ENCODE measurements around the gene BTBD7.

The BTBD7 gene

GRCh38 chr14:93330609-93331000 is 2.2 kb downstream of the BTBD7 start:
- no peak for DNase-seq (ENCODE audit: low read depth)

DNA sequence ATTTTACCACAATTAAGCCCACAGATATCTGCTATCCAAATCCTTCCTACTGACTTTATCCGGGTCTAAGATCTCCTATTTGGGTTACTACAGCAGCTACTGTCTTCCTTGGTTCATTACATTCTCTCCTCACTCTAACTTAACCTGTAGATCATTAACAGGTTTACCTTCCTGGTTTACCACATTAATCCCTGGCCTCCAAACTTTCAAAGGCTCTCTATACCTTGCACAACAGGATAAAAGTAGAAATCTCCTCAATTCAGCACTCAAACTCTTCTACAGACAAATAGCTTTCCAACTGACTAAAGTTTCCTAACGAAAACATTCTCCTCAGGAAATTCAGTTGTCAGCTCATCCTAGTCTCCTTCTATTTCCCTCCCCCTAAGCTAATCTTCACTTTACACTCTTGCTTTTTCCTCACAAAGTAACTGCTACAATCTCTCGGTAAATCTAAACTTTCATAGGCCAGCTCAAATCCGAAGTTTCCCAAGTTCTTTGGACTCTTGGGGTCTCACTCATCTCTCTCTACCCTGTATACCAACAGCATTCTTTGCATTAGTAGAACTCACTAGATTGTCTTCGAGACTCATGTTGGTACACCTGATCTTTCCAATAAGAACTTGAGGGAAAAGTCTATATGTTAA is 2.7 kb downstream of the BTBD7 start:
- no peak for DNase-seq (ENCODE audit: low read depth)

- no peak for DNase-seq (ENCODE audit: low read depth)
Observed at GRCh38 chr14:93328546-93328945, 4.3 kb downstream of the BTBD7 start.

DNA sequence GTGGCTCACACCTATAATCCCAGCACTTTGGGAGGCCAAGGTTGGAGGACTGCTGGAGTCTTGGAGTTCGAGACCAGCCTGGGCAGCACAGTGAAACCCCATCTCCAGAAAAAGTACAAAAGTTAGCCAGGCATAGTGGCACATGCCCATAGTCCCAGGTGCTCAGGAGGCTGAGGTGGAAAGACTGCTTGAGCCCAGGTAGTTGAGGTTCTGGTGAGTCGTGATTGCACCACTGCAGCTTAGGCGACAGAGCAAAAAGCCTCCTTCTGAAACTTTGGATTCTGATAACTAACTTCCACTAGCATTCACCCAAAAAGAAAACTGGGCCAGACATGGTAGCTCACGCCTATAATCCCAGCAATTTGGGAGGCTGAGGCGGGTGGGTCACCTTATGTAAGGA is 6.6 kb downstream of the BTBD7 start:
- no peak for DNase-seq (ENCODE audit: low read depth)

GRCh38 chr14:93323600-93324174 is 9.1 kb downstream of the BTBD7 start:
- no peak for DNase-seq (ENCODE audit: low read depth)

GRCh38 chr14:93322929-93323599 is 9.8 kb downstream of the BTBD7 start:
- DNase-seq (ENCODE audit: low read depth), result no peak

DNA sequence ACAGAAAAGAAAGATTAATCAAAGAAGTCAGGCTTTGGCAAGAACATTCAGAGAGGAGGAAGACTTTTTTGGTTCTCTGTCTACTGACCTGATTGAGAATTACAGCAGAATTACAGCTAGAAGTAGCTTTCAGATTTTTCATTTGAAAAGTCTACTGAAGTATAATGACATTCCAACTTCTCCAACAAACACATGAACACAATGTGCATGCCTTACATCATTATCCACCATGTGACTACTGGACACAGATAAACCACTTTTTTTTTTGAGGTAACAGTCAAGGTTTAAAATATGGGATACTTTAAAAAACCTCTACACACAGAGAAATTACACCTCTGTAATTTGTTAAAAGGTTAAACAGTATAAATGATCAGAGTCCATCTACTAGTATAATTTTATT is 12.3 kb downstream of the BTBD7 start:
- no peak for DNase-seq (ENCODE audit: low read depth)

GRCh38 chr14:93319958-93320357 is 12.9 kb downstream of the BTBD7 start:
- no peak for DNase-seq (ENCODE audit: low read depth)

GRCh38 chr14:93319494-93319893 is 13.3 kb downstream of the BTBD7 start:
- DNase-seq (ENCODE audit: low read depth), result no peak

DNA sequence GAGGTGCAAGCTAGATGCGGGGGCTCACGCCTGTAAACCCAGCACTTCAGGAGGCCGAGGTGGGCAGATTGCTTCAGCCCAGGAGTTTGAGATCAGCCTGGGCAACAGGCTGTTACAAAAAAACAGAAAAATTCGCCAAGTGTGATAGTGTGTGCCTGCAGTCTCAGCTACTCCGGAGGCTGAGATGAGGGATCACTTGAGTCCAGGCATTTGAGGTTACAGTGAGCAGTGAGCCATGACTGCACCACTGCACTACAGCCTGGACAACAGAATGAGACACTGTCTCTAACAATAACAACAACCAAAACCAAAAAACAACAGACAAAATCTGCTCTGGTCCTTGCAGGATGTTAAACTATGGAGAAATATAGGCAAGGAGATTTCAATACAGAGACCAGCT is 13.9 kb downstream of the BTBD7 start:
- no peak for DNase-seq (ENCODE audit: low read depth)

- DNase-seq (ENCODE audit: low read depth), result no peak
Observed at GRCh38 chr14:93317875-93318807, 14.7 kb downstream of the BTBD7 start.

GRCh38 chr14:93317210-93317874 is 15.5 kb downstream of the BTBD7 start:
- no peak for DNase-seq (ENCODE audit: low read depth)

DNA sequence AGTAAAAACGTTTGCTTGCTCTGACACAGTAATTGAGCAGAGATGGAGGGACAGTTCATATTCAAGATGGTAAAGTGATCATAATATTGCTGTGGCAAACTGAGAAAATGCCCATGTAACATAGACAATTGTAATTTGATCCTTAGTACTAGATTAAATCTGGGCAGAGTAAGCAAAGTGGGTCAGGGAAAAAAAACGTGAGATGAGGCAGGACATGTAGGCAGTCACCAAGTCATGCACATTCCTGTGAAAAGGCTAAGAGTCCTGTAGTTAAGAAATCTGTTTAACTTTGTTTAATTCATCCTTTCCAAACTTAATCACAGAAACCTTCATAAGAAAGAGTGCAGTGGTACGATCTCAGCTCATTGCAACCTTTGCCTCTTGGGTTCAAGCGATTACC is 16.1 kb downstream of the BTBD7 start:
- DNase-seq (ENCODE audit: low read depth), result no peak

DNA sequence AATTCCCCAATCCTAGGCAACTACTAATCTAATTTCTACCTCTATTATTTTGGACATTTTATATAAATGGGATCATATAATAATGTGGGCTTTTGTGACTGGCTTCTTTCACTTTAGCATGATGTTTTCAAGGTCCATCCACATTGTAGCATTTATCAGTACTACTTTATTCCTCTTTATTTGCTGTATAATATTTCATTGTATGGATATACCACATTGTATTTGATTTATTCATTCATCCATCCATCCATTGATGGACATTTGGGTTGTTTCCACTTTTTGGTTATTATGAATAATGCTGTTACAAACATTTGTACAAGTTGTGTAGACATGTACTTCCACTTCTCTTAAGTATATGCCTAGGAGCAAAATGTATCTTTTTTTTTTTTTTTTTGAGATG is 17.3 kb downstream of the BTBD7 start:
- DNase-seq (ENCODE audit: low read depth), result no peak

DNA sequence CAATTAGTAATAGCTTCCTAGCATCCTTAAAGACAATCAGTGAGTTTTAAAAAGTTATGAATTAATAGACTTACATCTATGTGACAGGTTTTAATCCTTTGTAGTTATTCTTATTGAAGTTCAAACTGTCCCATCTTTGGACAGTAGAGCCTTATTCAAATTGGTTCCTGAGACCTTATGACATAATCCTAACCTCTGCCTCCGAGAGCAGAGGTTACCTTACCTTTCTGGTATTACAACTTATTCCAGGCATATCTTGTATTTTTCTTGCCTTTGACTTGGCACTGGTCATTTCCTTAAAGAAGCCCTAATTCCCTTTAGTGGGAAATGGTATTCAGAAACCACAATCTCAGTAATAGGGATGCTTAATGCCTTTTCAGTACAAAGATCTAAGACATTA is 21.8 kb downstream of the BTBD7 start:
- no peak for DNase-seq (ENCODE audit: low read depth)

DNA sequence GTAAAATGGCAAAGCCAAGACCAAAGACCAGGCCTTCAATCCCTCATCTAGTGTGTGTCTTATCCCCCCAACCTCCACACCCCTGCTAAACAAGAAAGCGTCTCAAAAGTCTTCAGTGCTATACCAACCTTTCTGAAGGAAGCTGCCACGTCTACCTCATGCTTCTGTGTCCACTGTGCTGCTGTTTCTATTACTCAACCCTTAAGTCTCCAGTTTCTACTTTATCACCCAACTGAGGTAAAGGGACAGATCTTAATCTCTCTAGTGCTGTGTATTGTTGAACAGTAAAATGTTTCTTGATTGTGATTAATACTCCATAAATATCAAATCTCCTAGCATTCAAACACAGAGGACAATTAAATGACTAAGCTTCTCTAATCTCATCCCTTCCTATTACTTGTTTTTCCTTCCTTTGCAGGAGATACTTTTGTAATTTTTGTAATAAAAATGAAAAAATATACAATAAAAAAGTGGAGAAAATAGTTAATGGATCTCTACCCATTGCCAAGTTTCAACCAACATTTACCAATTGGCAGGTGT is 23.3 kb downstream of the BTBD7 start:
- no peak for DNase-seq (ENCODE audit: low read depth)

GRCh38 chr14:93308686-93309345 is 24.0 kb downstream of the BTBD7 start:
- DNase-seq (ENCODE audit: low read depth), result no peak

DNA sequence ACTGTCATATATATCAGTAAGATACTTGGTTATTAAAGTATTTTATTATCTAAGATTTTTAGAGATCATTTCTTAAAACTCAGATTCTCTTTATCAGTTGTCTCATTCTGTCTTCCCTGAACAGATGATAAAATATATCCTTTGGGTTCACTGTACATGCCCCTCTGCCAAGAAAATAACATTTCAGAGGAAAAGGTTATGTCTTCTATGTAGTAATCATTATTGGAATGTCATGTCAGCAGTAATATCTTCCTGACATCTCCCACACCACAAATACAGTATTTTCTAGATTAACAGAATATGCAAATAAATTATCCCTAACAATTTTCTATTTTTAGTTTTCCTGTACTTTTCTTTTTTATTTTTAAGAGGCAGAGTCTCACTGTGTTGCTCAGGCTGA is 26.0 kb downstream of the BTBD7 start:
- no peak for DNase-seq (ENCODE audit: low read depth)

DNA sequence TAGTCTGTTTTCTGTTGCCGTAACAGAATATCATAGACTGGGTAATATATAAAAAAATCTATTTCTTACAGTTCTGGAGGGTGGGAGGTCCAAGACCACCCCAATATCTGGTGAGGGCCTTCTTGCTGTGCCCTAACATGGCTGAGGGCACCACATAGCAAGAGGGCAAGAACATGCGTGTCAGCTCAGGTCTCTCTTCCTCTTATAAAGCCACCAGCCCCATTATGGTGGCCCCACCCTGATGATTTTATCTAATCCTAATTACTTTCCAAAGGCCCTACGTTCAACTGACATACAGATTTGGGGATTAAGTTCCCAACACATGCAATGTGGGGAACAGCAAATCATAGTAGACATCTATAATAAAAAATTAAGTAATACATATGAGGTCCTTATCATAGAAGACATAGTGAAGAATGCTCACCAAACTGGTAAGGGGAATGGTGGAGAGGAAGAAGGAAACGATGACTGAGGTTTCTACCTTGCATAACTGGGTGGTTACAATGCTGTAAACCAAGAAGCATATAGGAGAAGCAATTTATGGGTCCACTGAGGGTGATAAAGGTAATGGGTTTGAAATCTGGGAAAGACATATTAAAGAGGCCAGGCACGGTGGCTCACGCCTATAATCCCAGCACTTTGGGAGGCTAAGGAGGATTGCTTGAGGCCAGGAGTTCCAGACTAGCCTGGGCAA is 27.0 kb downstream of the BTBD7 start:
- DNase-seq (ENCODE audit: low read depth), result no peak

DNA sequence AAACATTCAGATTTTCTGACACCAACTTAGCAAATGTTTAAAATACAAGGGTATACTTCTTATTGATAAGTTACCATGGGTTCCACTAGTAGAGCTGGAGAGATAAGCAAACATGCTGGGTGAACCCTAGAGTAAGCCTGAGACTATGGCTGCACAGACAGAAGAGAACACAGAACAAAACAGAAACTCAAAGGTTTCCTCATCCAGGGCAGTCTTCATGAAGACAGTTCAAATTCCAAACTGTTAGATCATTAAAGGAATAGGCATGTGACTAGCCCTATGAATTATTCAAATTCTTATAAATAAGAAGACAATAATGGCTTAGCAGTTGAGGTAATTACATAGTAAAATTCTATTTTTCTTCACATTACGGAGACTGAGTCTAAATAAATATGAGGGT is 28.1 kb downstream of the BTBD7 start:
- no peak for DNase-seq (ENCODE audit: low read depth)

DNA sequence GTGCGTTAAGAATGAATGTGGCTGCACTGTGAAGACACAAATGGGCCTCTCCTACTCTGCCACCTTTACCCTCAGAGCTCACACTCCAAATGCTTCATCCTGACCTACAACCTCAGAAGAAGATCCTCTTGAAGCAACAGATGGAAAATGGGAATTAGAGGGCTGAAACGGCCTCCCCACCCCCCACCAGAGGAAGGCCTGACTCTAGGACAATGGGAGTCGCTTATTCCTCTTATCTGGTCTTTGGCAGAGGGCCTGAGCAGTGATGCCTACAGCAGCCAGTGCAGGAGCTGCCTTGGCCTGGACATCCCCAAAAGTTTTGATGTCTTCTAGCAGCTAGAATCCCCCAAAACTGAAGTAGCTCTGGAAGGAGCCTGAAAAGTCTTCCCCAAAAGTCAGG is 29.2 kb downstream of the BTBD7 start:
- DNase-seq (ENCODE audit: low read depth), result no peak
